H9 (cell line): ENCODE data around the gene CCDC78. TPM values are rescaled to one million over a fixed set of nuclear protein-coding genes. Genes with fewer than 3 reads are reported as not detected.

ENCODE experiments used
- DNase-seq: peaks from one replicate; pipeline ENCODE4 v3.0.0-alpha.2; 2017
- H2AFZ ChIP-seq: one replicate; pipeline ENCODE4 v1.6.1; 2013; ENCODE audit warnings: mild to moderate bottlenecking, low read length, control low read depth, moderate library complexity
- H2AK5ac ChIP-seq: 2 replicates; pipeline ENCODE4 v1.6.1; 2013; ENCODE audit warnings: low read length, control low read depth, mixed read lengths; ENCODE audit not compliant: insufficient read length
- H2BK120ac ChIP-seq: one replicate; pipeline ENCODE4 v1.6.1; 2013; ENCODE audit warnings: low read depth, mild to moderate bottlenecking, low read length, control low read depth, inconsistent platforms; ENCODE audit not compliant: poor library complexity, severe bottlenecking
- H2BK12ac ChIP-seq: 2 replicates; pipeline ENCODE4 v1.6.1; 2013; ENCODE audit warnings: low read length, control low read depth, mixed read lengths, low read depth; ENCODE audit not compliant: insufficient read length
- H2BK15ac ChIP-seq: 2 replicates; pipeline ENCODE4 v1.6.1; 2013; ENCODE audit warnings: low read depth, low read length, control low read depth
- H2BK20ac ChIP-seq: one replicate; pipeline ENCODE4 v1.6.1; 2013; ENCODE audit warnings: low read depth, mild to moderate bottlenecking, low read length, control low read depth, inconsistent platforms; ENCODE audit not compliant: poor library complexity, severe bottlenecking
- H2BK5ac ChIP-seq: 2 replicates; pipeline ENCODE4 v1.6.1; 2013; ENCODE audit warnings: low read length, control low read depth, mixed read lengths; ENCODE audit not compliant: insufficient read length
- H3K14ac ChIP-seq: 2 replicates; pipeline ENCODE4 v1.6.1; 2013; ENCODE audit warnings: low read length, control low read depth; ENCODE audit not compliant: insufficient read depth
- H3K18ac ChIP-seq: 2 replicates; pipeline ENCODE4 v1.6.1; 2013; ENCODE audit warnings: low read depth, mild to moderate bottlenecking, mixed read lengths, low read length, control low read depth; ENCODE audit not compliant: insufficient read length
- H3K23ac ChIP-seq: 2 replicates; pipeline ENCODE4 v1.6.1; 2013; ENCODE audit warnings: low read length, control low read depth, mixed read lengths, low read depth; ENCODE audit not compliant: insufficient read length
- H3K23me2 ChIP-seq: 2 replicates; pipeline ENCODE4 v1.6.1; 2013; ENCODE audit warnings: low read depth, mild to moderate bottlenecking, mixed read lengths, low read length, control low read depth; ENCODE audit not compliant: insufficient read length, poor library complexity, severe bottlenecking
- H3K27ac ChIP-seq: 2 replicates; pipeline ENCODE4 v1.5.1; 2013; ENCODE audit warnings: low read length, control low read depth, mixed read lengths, low read depth; ENCODE audit not compliant: insufficient read length
- H3K27me3 ChIP-seq: 2 replicates; pipeline ENCODE4 v1.6.1; 2013; ENCODE audit warnings: low read length, control low read depth, inconsistent platforms; ENCODE audit not compliant: insufficient read depth
- H3K4ac ChIP-seq: 2 replicates; pipeline ENCODE4 v1.6.1; 2013; ENCODE audit warnings: low read depth, mild to moderate bottlenecking, control low read depth, inconsistent platforms, low read length, moderate library complexity
- H3K4me1 ChIP-seq: 2 replicates; pipeline ENCODE4 v1.6.1; 2013; ENCODE audit warnings: low read length, control low read depth, inconsistent platforms; ENCODE audit not compliant: insufficient read depth
- H3K4me2 ChIP-seq: 2 replicates; pipeline ENCODE4 v1.6.1; 2013; ENCODE audit warnings: low read length, control low read depth, mixed read lengths; ENCODE audit not compliant: insufficient read length, insufficient read depth
- H3K56ac ChIP-seq: 2 replicates; pipeline ENCODE4 v1.6.1; 2013; ENCODE audit warnings: low read depth, mild to moderate bottlenecking, mixed read lengths, low read length, control low read depth; ENCODE audit not compliant: insufficient read length
- H3K79me1 ChIP-seq: 2 replicates; pipeline ENCODE4 v1.6.1; 2013; ENCODE audit warnings: low read depth, mild to moderate bottlenecking, moderate library complexity, low read length, control low read depth, inconsistent platforms; ENCODE audit not compliant: insufficient read depth, poor library complexity, severe bottlenecking
- H3K79me2 ChIP-seq: 2 replicates; pipeline ENCODE4 v1.6.1; 2013; ENCODE audit warnings: low read length, control low read depth, inconsistent platforms; ENCODE audit not compliant: insufficient read depth
- H3K9ac ChIP-seq: 2 replicates; pipeline ENCODE4 v1.6.1; 2013; ENCODE audit warnings: low read length, control low read depth, mixed read lengths; ENCODE audit not compliant: insufficient read length; ENCODE audit errors: extremely low read depth
- H3K9me3 ChIP-seq: one replicate; pipeline ENCODE4 v1.6.1; 2013; ENCODE audit warnings: low read depth, low read length, inconsistent platforms; ENCODE audit not compliant: control insufficient read depth
- H3T11ph ChIP-seq: one replicate; pipeline ENCODE4 v1.6.1; 2013; ENCODE audit warnings: mild to moderate bottlenecking, low read length, control low read depth, inconsistent platforms
- H4K20me1 ChIP-seq: one replicate; pipeline ENCODE4 v1.6.1; 2013; ENCODE audit not compliant: control insufficient read depth, insufficient read length, insufficient read depth
- H4K5ac ChIP-seq: 2 replicates; pipeline ENCODE4 v1.6.1; 2013; ENCODE audit warnings: low read depth, mild to moderate bottlenecking, mixed read lengths, low read length, control low read depth; ENCODE audit not compliant: insufficient read length
- H4K8ac ChIP-seq: replicated peaks from 2 replicates; pipeline ENCODE4 v1.6.1; 2013; ENCODE audit warnings: low read length, control low read depth, mixed read lengths, low read depth; ENCODE audit not compliant: insufficient read length
- H4K91ac ChIP-seq: 2 replicates; pipeline ENCODE4 v1.6.1; 2013; ENCODE audit warnings: low read depth, mild to moderate bottlenecking, moderate library complexity, mixed read lengths, low read length, control low read depth; ENCODE audit not compliant: insufficient read length
- H3K27ac Mint-ChIP-seq, 3 experiments: 2 replicates in 2 of 3; 3 replicates in 1 of 3; pipeline ENCODE4 v1.8.0; 2020 to 2021; ENCODE audit warnings: mixed read lengths in 3 of 3, mild to moderate bottlenecking in 1 of 3, moderate library complexity in 1 of 3
- H3K27me3 Mint-ChIP-seq: 2 replicates; pipeline ENCODE4 v1.8.0; 2021; ENCODE audit warnings: low read depth, mild to moderate bottlenecking, moderate library complexity, mixed read lengths
- H3K36me3 Mint-ChIP-seq, 3 experiments: 2 replicates in 2 of 3; 3 replicates in 1 of 3; pipeline ENCODE4 v1.8.0; 2020 to 2021; ENCODE audit warnings: low read depth in 3 of 3, mixed read lengths in 3 of 3; ENCODE audit not compliant: insufficient read depth in 1 of 3
- H3K4me1 Mint-ChIP-seq, 2 experiments: 2 replicates each; pipeline ENCODE4 v1.8.0; 2020; ENCODE audit warnings: mixed read lengths in 2 of 2
- H3K4me3 Mint-ChIP-seq, 2 experiments: 2 replicates in 1 of 2; 3 replicates in 1 of 2; pipeline ENCODE4 v1.8.0; 2020 to 2021; ENCODE audit warnings: mild to moderate bottlenecking in 2 of 2, mixed read lengths in 2 of 2, moderate library complexity in 1 of 2
- H3K9me3 Mint-ChIP-seq, 2 experiments: 2 replicates in 1 of 2; 3 replicates in 1 of 2; pipeline ENCODE4 v1.8.0; 2020; ENCODE audit warnings: mild to moderate bottlenecking in 2 of 2, mixed read lengths in 2 of 2, moderate library complexity in 1 of 2
- WGBS: extraction: QIAGEN DNeasy Blood & Tissue Kit; methylation state at CpG from one replicate; pipeline ENCODE4 v1.1.7; 2013; ENCODE audit warnings: missing lambda C conversion rate, low lambda C conversion rate, mixed read lengths; ENCODE audit not compliant: insufficient read length; ENCODE audit errors: extremely low coverage; 5-methylcytosine and 5-hydroxymethylcytosine counted together
- total RNA-seq: library from RNA; stranded (reverse); gene quantifications from 2 replicates; pipeline ENCODE4 v1.2.1, GENCODE V29; 2021
- TF ChIP-seq, protein P1 (sequence below): fragments of 200-600 bp; sonication (generic); conservative IDR thresholded peaks from 3 replicates; pipeline ENCODE4 v1.8.0; 2021; ENCODE audit warnings: antibody characterized with exemption, mild to moderate bottlenecking

Gene CCDC78
- total RNA-seq, 1 experiment from 2014 or later: 12.1 TPM

- H3K27me3 Mint-ChIP-seq: no peaks in the 10 kb centered on the region
- H3K4me1 Mint-ChIP-seq: peaks cover 9 to 15% of the 10 kb centered on the region in 2 experiments
- Histone ChIP-seq H2BK20ac (no peak overlapping the region), H3K56ac (no peak overlapping the region), H2BK5ac (no peak overlapping the region), H3K4ac (no peak overlapping the region), H4K5ac (no peak overlapping the region), H2AK5ac (no peak overlapping the region), H3K27ac (no peak overlapping the region), H3K4me2 (no peak overlapping the region), H3K27me3 (no peaks in the 10 kb centered on the region), H4K91ac (no peak overlapping the region), H3K18ac (no peak overlapping the region), H2BK120ac (no peak overlapping the region), H3K4me1 (peaks cover 2% of the 10 kb centered on the region; the same call in 1 of the 2 replicates), H4K8ac (no peak overlapping the region), H2BK12ac (no peak overlapping the region), H3K79me2 (no peaks in the 10 kb centered on the region), H4K20me1 (no peaks in the 10 kb centered on the region), H2BK15ac (no peak overlapping the region), H3K23me2 (peaks cover 10% of the 10 kb centered on the region), H3K79me1 (no peaks in the 10 kb centered on the region), H3K14ac (no peak overlapping the region), H3K23ac (no peak overlapping the region), H3K9ac (no peak overlapping the region), H3T11ph (no peak overlapping the region), H3K9me3 (no peaks in the 10 kb centered on the region), H2AFZ (no peak overlapping the region)
- TF ChIP-seq, protein P1, sequence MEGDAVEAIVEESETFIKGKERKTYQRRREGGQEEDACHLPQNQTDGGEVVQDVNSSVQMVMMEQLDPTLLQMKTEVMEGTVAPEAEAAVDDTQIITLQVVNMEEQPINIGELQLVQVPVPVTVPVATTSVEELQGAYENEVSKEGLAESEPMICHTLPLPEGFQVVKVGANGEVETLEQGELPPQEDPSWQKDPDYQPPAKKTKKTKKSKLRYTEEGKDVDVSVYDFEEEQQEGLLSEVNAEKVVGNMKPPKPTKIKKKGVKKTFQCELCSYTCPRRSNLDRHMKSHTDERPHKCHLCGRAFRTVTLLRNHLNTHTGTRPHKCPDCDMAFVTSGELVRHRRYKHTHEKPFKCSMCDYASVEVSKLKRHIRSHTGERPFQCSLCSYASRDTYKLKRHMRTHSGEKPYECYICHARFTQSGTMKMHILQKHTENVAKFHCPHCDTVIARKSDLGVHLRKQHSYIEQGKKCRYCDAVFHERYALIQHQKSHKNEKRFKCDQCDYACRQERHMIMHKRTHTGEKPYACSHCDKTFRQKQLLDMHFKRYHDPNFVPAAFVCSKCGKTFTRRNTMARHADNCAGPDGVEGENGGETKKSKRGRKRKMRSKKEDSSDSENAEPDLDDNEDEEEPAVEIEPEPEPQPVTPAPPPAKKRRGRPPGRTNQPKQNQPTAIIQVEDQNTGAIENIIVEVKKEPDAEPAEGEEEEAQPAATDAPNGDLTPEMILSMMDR: no peak
- H3K9me3 Mint-ChIP-seq: no peaks in the 10 kb centered on the region
- peak overlapping the region; percentile 73 to 92 for H3K4me3 Mint-ChIP-seq
- WGBS: no CpG with 5 or more reads among the region's 15 CpGs
- H3K36me3 Mint-ChIP-seq: peaks cover 2 to 12% (median 8%) of the 10 kb centered on the region in 3 experiments; a peak in 5 of 7 replicates
- no peak for DNase-seq
- H3K27ac Mint-ChIP-seq: no peak overlapping the region
Observed at GRCh38 chr16:741986-742629, 15.9 kb upstream of the CCDC78 start.
